GM12865 (cell line): ENCODE data around the gene NFIA.

ENCODE experiments used
- DNase-seq: peaks from one replicate; pipeline ENCODE4 v3.0.0; 2010; ENCODE audit warnings: low read depth
- H3K4me3 ChIP-seq: 2 replicates; pipeline ENCODE4 v1.5.1; 2011; ENCODE audit warnings: mild to moderate bottlenecking, low read depth, low read length, control low read depth
- CTCF ChIP-seq: IDR thresholded peaks from 2 replicates; pipeline ENCODE4 v1.5.1; 2011; ENCODE audit warnings: low read length, control low read depth, low read depth, inconsistent platforms; ENCODE audit not compliant: insufficient read depth; ENCODE audit errors: missing control alignments

The NFIA gene

GRCh38 chr1:61358770-61359455 is 276.6 kb downstream of the NFIA start:
- DNase-seq = no peak
- TF ChIP-seq CTCF = no peak
- no peak overlapping the region for H3K4me3 ChIP-seq

GRCh38 chr1:61361931-61362330 is 279.6 kb downstream of the NFIA start:
- no peak for TF ChIP-seq CTCF
- DNase-seq = no peak

GRCh38 chr1:61362351-61362750 is 280.0 kb downstream of the NFIA start:
- no peak for DNase-seq
- no peak overlapping the region for H3K4me3 ChIP-seq

More at GRCh38 chr1:61361931-61362330, 279.6 kb downstream of the NFIA start:
- H3K4me3 ChIP-seq = no peak overlapping the region

GRCh38 chr1:61368366-61368765 is 286.0 kb downstream of the NFIA start:
- H3K4me3 ChIP-seq = no peak overlapping the region
- TF ChIP-seq CTCF = no peak
- no peak for DNase-seq

More at GRCh38 chr1:61362351-61362750, 280.0 kb downstream of the NFIA start:
- TF ChIP-seq CTCF = no peak

- DNase-seq = no peak
- H3K4me3 ChIP-seq = no peak overlapping the region
- TF ChIP-seq CTCF = no peak
Observed at GRCh38 chr1:61368876-61369275, 286.5 kb downstream of the NFIA start.

- H3K4me3 ChIP-seq = no peak overlapping the region
- no peak for DNase-seq
- TF ChIP-seq CTCF = no peak
Observed at GRCh38 chr1:61370177-61370912, 288.0 kb downstream of the NFIA start.
